Osteoblast (primary cell): ENCODE data around the gene PRSS23. TPM values are rescaled to one million over a fixed set of nuclear protein-coding genes. Genes with fewer than 3 reads are reported as not detected.

Experiments used
- DNase-seq: peaks from one replicate; pipeline ENCODE4 v3.0.0; 2011; ENCODE audit warnings: low spot score, mixed read lengths; ENCODE audit not compliant: insufficient read length; ENCODE audit errors: missing footprints
- H2AFZ ChIP-seq: 2 replicates; pipeline ENCODE4 v1.6.0; 2011; ENCODE audit warnings: mild to moderate bottlenecking, low read length
- H3K27ac ChIP-seq: 2 replicates; pipeline ENCODE4 v1.5.1; 2011; ENCODE audit warnings: mild to moderate bottlenecking, low read depth, low read length, moderate library complexity
- H3K27me3 ChIP-seq: 2 replicates; pipeline ENCODE4 v1.6.0; 2012; ENCODE audit warnings: mild to moderate bottlenecking, control low read depth, inconsistent platforms, low read length, moderate library complexity; ENCODE audit not compliant: insufficient read depth
- H3K36me3 ChIP-seq: 2 replicates; pipeline ENCODE4 v1.5.1; 2011; ENCODE audit warnings: mild to moderate bottlenecking, low read length, control low read depth, moderate library complexity; ENCODE audit not compliant: insufficient read depth
- H3K4me1 ChIP-seq: 2 replicates; pipeline ENCODE4 v1.5.1; 2011; ENCODE audit warnings: mild to moderate bottlenecking, low read length, control low read depth, moderate library complexity; ENCODE audit not compliant: insufficient read depth
- H3K4me2 ChIP-seq: 2 replicates; pipeline ENCODE4 v1.6.0; 2011; ENCODE audit warnings: mild to moderate bottlenecking, low read length; ENCODE audit not compliant: insufficient read depth
- H3K4me3 ChIP-seq: fragments of 200-600 bp; sonication (generic); 3 replicates; pipeline ENCODE4 v1.5.1; 2012; ENCODE audit warnings: mild to moderate bottlenecking, low read length, inconsistent platforms; ENCODE audit not compliant: insufficient read depth
- H3K79me2 ChIP-seq: 2 replicates; pipeline ENCODE4 v1.6.0; 2012; ENCODE audit warnings: mild to moderate bottlenecking, low read length, control low read depth, inconsistent platforms; ENCODE audit not compliant: insufficient read depth
- H3K9me3 ChIP-seq: 2 replicates; pipeline ENCODE4 v1.5.1; 2011; ENCODE audit warnings: low read depth, low read length, control low read depth
- H4K20me1 ChIP-seq: 2 replicates; pipeline ENCODE4 v1.6.0; 2012; ENCODE audit warnings: mild to moderate bottlenecking, low read length, control low read depth; ENCODE audit not compliant: insufficient read depth
- total RNA-seq: library from RNA; depleted of rRNA; stranded (reverse); fragments of >200 nt; gene quantifications from 2 replicates; pipeline ENCODE4 v1.2.3, GENCODE V29; 2012
- TF ChIP-seq, protein P1 (sequence below): IDR thresholded peaks from 2 replicates; pipeline ENCODE4 v1.5.1; 2011; ENCODE audit warnings: mild to moderate bottlenecking, low read depth, low read length, moderate library complexity; ENCODE audit errors: extremely low read depth

The PRSS23 gene
- total RNA-seq, 1 donor, result 826 TPM

DNA sequence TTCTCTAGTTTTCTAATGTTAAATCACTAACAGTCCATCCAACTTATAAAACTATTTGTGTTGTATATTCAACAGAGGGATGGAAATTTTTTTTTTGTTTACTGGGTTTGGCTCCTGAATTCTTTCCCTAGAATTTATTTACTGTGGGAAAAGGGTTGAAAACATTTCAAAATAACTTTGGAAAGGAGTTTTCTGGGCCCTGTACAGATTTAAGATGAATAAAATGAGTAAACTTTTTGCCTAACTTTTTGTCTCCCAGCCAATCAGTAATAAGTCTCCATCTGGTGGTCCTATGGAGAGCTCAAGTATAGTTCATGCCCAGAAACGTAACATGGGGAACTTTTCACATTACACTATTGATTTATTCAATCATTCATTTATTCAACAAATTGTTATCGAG lies 16.7 kb upstream of the PRSS23 start:
- H3K4me2 ChIP-seq, result no peak overlapping the region
- H3K27ac ChIP-seq, result no peak overlapping the region
- no peak for DNase-seq
- H3K9me3 ChIP-seq, result no peaks in the 10 kb centered on the region
- no peak overlapping the region for H2AFZ ChIP-seq
- H3K36me3 ChIP-seq, result no peaks in the 10 kb centered on the region
- peaks cover 19% of the 10 kb centered on the region for H3K4me1 ChIP-seq
- TF ChIP-seq, protein P1, sequence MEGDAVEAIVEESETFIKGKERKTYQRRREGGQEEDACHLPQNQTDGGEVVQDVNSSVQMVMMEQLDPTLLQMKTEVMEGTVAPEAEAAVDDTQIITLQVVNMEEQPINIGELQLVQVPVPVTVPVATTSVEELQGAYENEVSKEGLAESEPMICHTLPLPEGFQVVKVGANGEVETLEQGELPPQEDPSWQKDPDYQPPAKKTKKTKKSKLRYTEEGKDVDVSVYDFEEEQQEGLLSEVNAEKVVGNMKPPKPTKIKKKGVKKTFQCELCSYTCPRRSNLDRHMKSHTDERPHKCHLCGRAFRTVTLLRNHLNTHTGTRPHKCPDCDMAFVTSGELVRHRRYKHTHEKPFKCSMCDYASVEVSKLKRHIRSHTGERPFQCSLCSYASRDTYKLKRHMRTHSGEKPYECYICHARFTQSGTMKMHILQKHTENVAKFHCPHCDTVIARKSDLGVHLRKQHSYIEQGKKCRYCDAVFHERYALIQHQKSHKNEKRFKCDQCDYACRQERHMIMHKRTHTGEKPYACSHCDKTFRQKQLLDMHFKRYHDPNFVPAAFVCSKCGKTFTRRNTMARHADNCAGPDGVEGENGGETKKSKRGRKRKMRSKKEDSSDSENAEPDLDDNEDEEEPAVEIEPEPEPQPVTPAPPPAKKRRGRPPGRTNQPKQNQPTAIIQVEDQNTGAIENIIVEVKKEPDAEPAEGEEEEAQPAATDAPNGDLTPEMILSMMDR, result no peak
- H3K4me3 ChIP-seq, result no peak overlapping the region
- H4K20me1 ChIP-seq, result no peaks in the 10 kb centered on the region
- no peaks in the 10 kb centered on the region for H3K27me3 ChIP-seq
- H3K79me2 ChIP-seq, result no peaks in the 10 kb centered on the region

DNA sequence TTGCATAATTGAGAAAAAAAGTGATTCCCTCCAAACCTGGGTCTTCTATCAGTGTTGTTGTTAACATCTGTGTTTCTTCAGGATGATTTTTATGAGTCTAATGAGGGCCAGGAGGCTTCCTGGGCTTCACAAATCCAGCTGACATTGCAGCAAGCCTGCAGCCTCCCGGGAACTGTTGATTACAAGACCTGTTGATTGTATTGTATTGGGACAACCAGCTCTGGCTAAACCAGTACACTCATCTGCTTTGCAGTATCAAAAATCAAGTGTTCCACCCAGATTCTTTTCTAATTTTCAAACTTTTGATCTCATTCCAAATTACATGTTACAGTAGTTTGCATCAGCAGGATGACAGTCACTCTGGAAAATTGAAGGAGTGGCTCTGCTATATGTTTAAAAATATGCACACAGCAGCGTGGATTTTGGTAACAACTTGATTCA lies 16.1 kb upstream of the PRSS23 start:
- DNase-seq, result no peak
- Histone ChIP-seq H3K79me2 (no peaks in the 10 kb centered on the region), H3K4me3 (no peak overlapping the region), H4K20me1 (no peaks in the 10 kb centered on the region), H3K4me1 (peaks cover 19% of the 10 kb centered on the region), H3K36me3 (no peaks in the 10 kb centered on the region), H2AFZ (no peak overlapping the region), H3K9me3 (no peaks in the 10 kb centered on the region), H3K27me3 (no peaks in the 10 kb centered on the region), H3K4me2 (no peak overlapping the region), H3K27ac (no peak overlapping the region)
- TF ChIP-seq, protein P1, result no peak

DNA sequence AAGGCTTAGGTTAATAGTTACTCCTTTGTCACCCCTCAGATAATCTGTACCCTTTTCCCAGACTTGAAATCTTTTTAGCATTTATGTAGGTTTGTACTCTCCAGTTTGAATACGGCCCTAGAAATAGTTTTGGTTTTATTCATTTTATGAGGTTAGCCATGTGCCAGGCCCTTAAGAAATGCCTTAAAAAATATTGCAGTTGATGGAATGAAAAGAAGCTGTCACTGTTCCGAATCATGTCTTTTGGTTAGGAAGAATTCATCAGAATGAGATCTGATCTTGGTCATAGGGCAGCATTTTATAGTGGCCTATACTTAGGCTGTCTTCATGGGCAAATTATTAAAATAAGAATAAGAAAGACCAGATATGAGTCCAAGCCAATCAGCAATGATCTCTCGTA lies 14.8 kb upstream of the PRSS23 start:
- no peaks in the 10 kb centered on the region for H4K20me1 ChIP-seq

DNA sequence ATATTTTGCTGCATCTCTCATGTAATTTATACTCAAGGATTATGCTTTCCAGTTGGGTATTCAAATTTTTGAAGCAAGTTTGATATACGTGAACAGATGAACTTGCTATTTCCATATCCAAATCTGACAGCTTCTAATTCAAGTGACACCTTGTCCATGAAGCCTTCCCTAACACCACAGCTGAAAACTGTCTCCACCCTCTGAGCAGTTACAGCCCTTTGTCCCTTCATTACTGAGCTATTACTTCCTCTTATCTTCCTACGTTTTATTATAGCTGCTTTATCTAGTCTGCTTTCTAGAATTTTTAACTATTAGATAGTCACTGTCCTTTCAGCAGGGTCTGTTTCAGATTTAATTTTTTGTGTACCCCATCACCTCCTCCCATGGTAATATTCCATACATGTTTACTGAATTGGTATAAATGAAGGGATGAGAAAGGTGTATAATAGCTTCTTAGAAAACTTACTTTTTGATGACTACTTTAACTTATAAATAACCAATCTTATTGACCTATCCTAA lies 13.3 kb upstream of the PRSS23 start:
- H2AFZ ChIP-seq, result no peak overlapping the region
- H3K4me3 ChIP-seq, result no peak overlapping the region
- H3K36me3 ChIP-seq, result no peaks in the 10 kb centered on the region
- H3K4me2 ChIP-seq, result no peak overlapping the region
- H3K79me2 ChIP-seq, result no peaks in the 10 kb centered on the region
- H4K20me1 ChIP-seq, result no peaks in the 10 kb centered on the region
- H3K27ac ChIP-seq, result no peak overlapping the region
- H3K27me3 ChIP-seq, result no peaks in the 10 kb centered on the region
- peaks cover 19% of the 10 kb centered on the region for H3K4me1 ChIP-seq
- TF ChIP-seq, protein P1, result no peak
- no peaks in the 10 kb centered on the region for H3K9me3 ChIP-seq
- DNase-seq, result no peak

More for the DNA sequence above, 14.8 kb upstream of the PRSS23 start:
- H3K4me2 ChIP-seq, result peak overlapping the region; percentile 48
- TF ChIP-seq, protein P1, result no peak
- DNase-seq, result peak; percentile 70
- H3K27ac ChIP-seq, result peak overlapping the region; percentile 4
- H3K27me3 ChIP-seq, result no peaks in the 10 kb centered on the region
- H3K79me2 ChIP-seq, result no peaks in the 10 kb centered on the region
- H3K36me3 ChIP-seq, result no peaks in the 10 kb centered on the region
- peaks cover 19% of the 10 kb centered on the region for H3K4me1 ChIP-seq
- no peak overlapping the region for H3K4me3 ChIP-seq
- no peaks in the 10 kb centered on the region for H3K9me3 ChIP-seq
- H2AFZ ChIP-seq, result no peak overlapping the region
